ENCODE results near the gene JPT2. TPM values are rescaled to one million over a fixed set of nuclear protein-coding genes. Genes with fewer than 3 reads are reported as not detected.
A peak's percentile ranks its signal among the peaks of the same experiment; 100 is the strongest.

JPT2 gene
- total RNA-seq, 1 donor from 2014 or later: 98.0 TPM

GRCh38 chr16:1640261-1640941, 37.7 kb upstream of the JPT2 start:
- peaks cover 51% of the 10 kb centered on the region for H3K36me3 Mint-ChIP-seq (ENCODE audit: low read depth)
- intact Hi-C loops (cut with micrococcal nuclease): no loop called here
- DNase-seq (ENCODE audit: low spot score): no peak
- H3K4me3 Mint-ChIP-seq (ENCODE audit: low read depth): no peak overlapping the region
- peaks cover under 1% of the 10 kb centered on the region for H3K4me1 Mint-ChIP-seq (ENCODE audit: low read depth)
- H3K27me3 Mint-ChIP-seq (ENCODE audit: low read depth): no peaks in the 10 kb centered on the region
- no peak overlapping the region for H3K27ac Mint-ChIP-seq
- no peaks in the 10 kb centered on the region for H3K9me3 Mint-ChIP-seq

DNA sequence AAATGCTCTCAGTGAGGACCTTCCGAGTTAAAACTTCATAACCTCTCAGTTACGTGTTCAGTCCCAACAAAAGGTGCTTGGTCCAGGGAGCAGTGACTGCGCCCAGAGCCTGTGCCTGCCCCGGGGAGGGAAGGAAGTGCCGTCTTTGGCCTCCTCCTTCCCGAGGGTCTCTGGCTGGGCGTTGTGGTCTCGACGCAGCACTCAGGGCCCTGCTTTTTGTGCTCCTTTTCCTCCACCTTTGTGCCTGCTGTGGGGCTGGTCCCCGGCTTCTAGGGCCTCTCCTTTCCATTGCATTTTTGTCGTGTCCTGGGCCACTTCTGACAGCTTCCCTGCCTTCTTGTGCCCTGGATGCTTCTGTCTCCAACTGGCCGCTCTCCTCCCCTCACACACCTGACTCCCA, 36.8 kb upstream of the JPT2 start:
- Mint-ChIP-seq H3K4me3 (ENCODE audit: low read depth) (no peak overlapping the region), H3K36me3 (ENCODE audit: low read depth) (peaks cover 59% of the 10 kb centered on the region), H3K4me1 (ENCODE audit: low read depth) (peaks cover 9% of the 10 kb centered on the region), H3K9me3 (no peaks in the 10 kb centered on the region), H3K27ac (no peak overlapping the region), H3K27me3 (ENCODE audit: low read depth) (no peaks in the 10 kb centered on the region)
- no peak for DNase-seq (ENCODE audit: low spot score)
- intact Hi-C loops (cut with micrococcal nuclease): no loop called here

GRCh38 chr16:1642148-1642547, 35.9 kb upstream of the JPT2 start:
- H3K27me3 Mint-ChIP-seq (ENCODE audit: low read depth): no peaks in the 10 kb centered on the region
- no peaks in the 10 kb centered on the region for H3K9me3 Mint-ChIP-seq
- H3K4me3 Mint-ChIP-seq (ENCODE audit: low read depth): no peak overlapping the region
- intact Hi-C loops (cut with micrococcal nuclease): no loop called here
- H3K27ac Mint-ChIP-seq: no peak overlapping the region
- H3K36me3 Mint-ChIP-seq (ENCODE audit: low read depth): peaks cover 64% of the 10 kb centered on the region
- no peak for DNase-seq (ENCODE audit: low spot score)
- peaks cover 15% of the 10 kb centered on the region for H3K4me1 Mint-ChIP-seq (ENCODE audit: low read depth)

GRCh38 chr16:1642753-1643152, 35.3 kb upstream of the JPT2 start:
- H3K27me3 Mint-ChIP-seq (ENCODE audit: low read depth): no peaks in the 10 kb centered on the region
- DNase-seq (ENCODE audit: low spot score): no peak
- H3K9me3 Mint-ChIP-seq: no peaks in the 10 kb centered on the region
- H3K27ac Mint-ChIP-seq: no peak overlapping the region
- H3K4me1 Mint-ChIP-seq (ENCODE audit: low read depth): peaks cover 16% of the 10 kb centered on the region
- H3K4me3 Mint-ChIP-seq (ENCODE audit: low read depth): no peak overlapping the region
- intact Hi-C loops (cut with micrococcal nuclease): no loop called here
- H3K36me3 Mint-ChIP-seq (ENCODE audit: low read depth): peaks cover 67% of the 10 kb centered on the region

GRCh38 chr16:1643521-1643920, 34.6 kb upstream of the JPT2 start:
- H3K9me3 Mint-ChIP-seq: no peaks in the 10 kb centered on the region
- intact Hi-C loops (cut with micrococcal nuclease): no loop called here
- H3K36me3 Mint-ChIP-seq (ENCODE audit: low read depth): peaks cover 63% of the 10 kb centered on the region
- H3K4me3 Mint-ChIP-seq (ENCODE audit: low read depth): no peak overlapping the region
- H3K27me3 Mint-ChIP-seq (ENCODE audit: low read depth): no peaks in the 10 kb centered on the region
- DNase-seq (ENCODE audit: low spot score): no peak
- no peak overlapping the region for H3K27ac Mint-ChIP-seq
- peaks cover 18% of the 10 kb centered on the region for H3K4me1 Mint-ChIP-seq (ENCODE audit: low read depth)

DNA sequence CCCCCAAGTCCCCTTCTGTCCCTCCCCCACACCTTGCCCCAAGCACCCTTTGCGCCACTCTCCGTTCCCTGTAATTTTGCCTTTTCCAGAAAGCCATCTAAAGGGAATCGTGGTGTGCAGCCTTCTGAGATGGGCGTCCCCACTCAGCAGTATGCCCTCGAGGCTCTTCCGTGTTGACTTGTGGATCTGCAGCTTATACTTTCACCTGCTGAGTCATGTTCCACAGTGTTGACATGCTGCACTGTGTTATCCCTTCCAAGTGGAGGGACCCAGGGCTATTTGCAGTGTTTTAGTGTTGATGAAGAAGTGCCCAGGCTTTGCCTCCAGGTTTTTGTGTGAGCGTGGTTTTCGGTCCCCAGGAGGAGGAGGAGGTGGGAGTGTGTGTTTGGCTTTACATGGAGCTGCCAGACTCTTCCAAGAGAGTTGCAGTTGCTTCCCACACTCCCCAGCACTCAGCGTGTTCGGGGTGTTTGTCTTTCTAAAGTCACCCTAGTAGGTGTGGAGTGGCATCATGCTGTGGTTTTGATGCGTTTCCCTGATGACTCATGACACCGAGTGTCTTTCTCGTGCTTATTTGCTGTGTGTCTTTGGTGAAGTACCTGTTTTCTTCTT, 32.1 kb upstream of the JPT2 start:
- H3K27ac Mint-ChIP-seq: peak overlapping the region; percentile 81
- no peaks in the 10 kb centered on the region for H3K27me3 Mint-ChIP-seq (ENCODE audit: low read depth)
- peaks cover 22% of the 10 kb centered on the region for H3K4me1 Mint-ChIP-seq (ENCODE audit: low read depth)
- H3K4me3 Mint-ChIP-seq (ENCODE audit: low read depth): no peak overlapping the region
- no peak for DNase-seq (ENCODE audit: low spot score)
- intact Hi-C loops (cut with micrococcal nuclease): no loop called here
- no peaks in the 10 kb centered on the region for H3K9me3 Mint-ChIP-seq
- peaks cover 52% of the 10 kb centered on the region for H3K36me3 Mint-ChIP-seq (ENCODE audit: low read depth)

GRCh38 chr16:1647856-1648255, 30.2 kb upstream of the JPT2 start:
- no peak for DNase-seq (ENCODE audit: low spot score)
- H3K4me3 Mint-ChIP-seq (ENCODE audit: low read depth): no peak overlapping the region
- no peaks in the 10 kb centered on the region for H3K9me3 Mint-ChIP-seq
- peaks cover 53% of the 10 kb centered on the region for H3K36me3 Mint-ChIP-seq (ENCODE audit: low read depth)
- H3K4me1 Mint-ChIP-seq (ENCODE audit: low read depth): peaks cover 22% of the 10 kb centered on the region
- H3K27ac Mint-ChIP-seq: no peak overlapping the region
- intact Hi-C loops (cut with micrococcal nuclease): no loop called here
- H3K27me3 Mint-ChIP-seq (ENCODE audit: low read depth): no peaks in the 10 kb centered on the region

DNA sequence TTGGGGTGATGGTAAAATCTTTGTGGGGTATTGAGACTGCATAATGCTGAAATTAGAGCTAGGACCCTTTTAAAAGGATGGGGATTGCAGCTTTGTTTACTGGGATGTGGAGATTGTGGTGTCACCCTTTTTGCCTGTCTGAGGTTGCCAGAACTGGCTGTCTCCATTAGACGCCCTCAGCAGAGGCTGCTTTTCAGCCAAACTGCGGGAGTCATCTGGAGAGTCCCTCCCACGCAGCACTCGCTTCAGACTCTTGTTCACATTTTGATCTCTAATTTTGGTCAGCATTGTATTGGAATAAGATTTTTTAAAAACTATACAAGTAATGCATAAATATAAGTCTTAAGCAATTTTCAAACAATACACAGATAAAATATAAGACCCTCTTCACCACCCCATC, 27.9 kb upstream of the JPT2 start:
- Mint-ChIP-seq H3K27ac (no peak overlapping the region), H3K4me3 (ENCODE audit: low read depth) (no peak overlapping the region), H3K27me3 (ENCODE audit: low read depth) (no peaks in the 10 kb centered on the region), H3K9me3 (no peaks in the 10 kb centered on the region), H3K36me3 (ENCODE audit: low read depth) (peaks cover 52% of the 10 kb centered on the region), H3K4me1 (ENCODE audit: low read depth) (peaks cover 22% of the 10 kb centered on the region)
- intact Hi-C loops (cut with micrococcal nuclease): no loop called here
- DNase-seq (ENCODE audit: low spot score): no peak

- H3K4me1 Mint-ChIP-seq (ENCODE audit: low read depth): peaks cover 12% of the 10 kb centered on the region
- intact Hi-C loops (cut with micrococcal nuclease): no loop called here
- no peak for DNase-seq (ENCODE audit: low spot score)
- no peaks in the 10 kb centered on the region for H3K27me3 Mint-ChIP-seq (ENCODE audit: low read depth)
- peaks cover 49% of the 10 kb centered on the region for H3K36me3 Mint-ChIP-seq (ENCODE audit: low read depth)
- no peaks in the 10 kb centered on the region for H3K9me3 Mint-ChIP-seq
- no peak overlapping the region for H3K4me3 Mint-ChIP-seq (ENCODE audit: low read depth)
- no peak overlapping the region for H3K27ac Mint-ChIP-seq
These were observed 26.7 kb upstream of the JPT2 start for GRCh38 chr16:1651094-1651973.

DNA sequence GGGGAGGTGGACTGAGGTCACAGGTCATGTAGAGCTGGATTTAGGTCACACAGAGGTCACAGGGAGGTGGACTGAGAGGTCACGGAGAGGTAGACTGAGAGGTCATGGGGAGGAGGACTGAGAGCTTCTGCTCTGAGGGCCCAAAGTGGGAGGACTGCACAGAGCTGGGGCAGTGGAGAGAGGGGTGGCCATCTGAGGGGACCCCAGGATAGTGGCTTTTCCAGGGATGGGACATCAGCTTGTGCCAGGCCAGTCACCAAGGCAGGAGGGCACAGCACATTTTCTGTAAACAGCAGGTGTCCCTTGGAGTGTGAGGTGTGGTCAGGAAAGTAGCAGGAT, 26.1 kb upstream of the JPT2 start:
- no peak overlapping the region for H3K4me3 Mint-ChIP-seq (ENCODE audit: low read depth)
- no peak overlapping the region for H3K27ac Mint-ChIP-seq
- intact Hi-C loops (cut with micrococcal nuclease): no loop called here
- no peak for DNase-seq (ENCODE audit: low spot score)
- no peaks in the 10 kb centered on the region for H3K27me3 Mint-ChIP-seq (ENCODE audit: low read depth)
- no peaks in the 10 kb centered on the region for H3K9me3 Mint-ChIP-seq
- peaks cover 7% of the 10 kb centered on the region for H3K4me1 Mint-ChIP-seq (ENCODE audit: low read depth)
- peaks cover 44% of the 10 kb centered on the region for H3K36me3 Mint-ChIP-seq (ENCODE audit: low read depth)

DNA sequence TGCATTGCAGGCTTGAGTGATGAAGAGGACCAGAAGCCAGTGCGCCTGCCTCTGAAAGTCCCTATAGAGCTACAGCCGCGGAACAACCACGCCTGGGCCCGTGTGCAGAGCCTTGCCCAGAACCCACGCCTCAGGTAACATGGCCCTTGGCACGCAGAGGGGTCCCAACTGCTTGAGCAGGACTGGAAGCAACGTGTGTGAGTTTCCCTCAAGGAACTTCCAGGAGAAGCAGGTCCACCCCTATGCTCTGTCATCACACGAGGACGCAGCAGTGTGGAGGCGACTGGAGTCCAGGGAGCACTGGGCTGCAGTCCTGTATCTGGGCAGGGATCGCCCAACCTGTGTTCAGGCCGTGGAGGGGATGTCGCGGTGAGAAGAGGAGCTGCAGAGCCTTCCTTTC, 25.1 kb upstream of the JPT2 start:
- Mint-ChIP-seq H3K4me3 (ENCODE audit: low read depth) (no peak overlapping the region), H3K4me1 (ENCODE audit: low read depth) (peaks cover 4% of the 10 kb centered on the region), H3K9me3 (no peaks in the 10 kb centered on the region), H3K27me3 (ENCODE audit: low read depth) (no peaks in the 10 kb centered on the region), H3K27ac (no peak overlapping the region), H3K36me3 (ENCODE audit: low read depth) (peaks cover 45% of the 10 kb centered on the region)
- DNase-seq (ENCODE audit: low spot score): no peak
- intact Hi-C loops (cut with micrococcal nuclease): no loop called here

DNA sequence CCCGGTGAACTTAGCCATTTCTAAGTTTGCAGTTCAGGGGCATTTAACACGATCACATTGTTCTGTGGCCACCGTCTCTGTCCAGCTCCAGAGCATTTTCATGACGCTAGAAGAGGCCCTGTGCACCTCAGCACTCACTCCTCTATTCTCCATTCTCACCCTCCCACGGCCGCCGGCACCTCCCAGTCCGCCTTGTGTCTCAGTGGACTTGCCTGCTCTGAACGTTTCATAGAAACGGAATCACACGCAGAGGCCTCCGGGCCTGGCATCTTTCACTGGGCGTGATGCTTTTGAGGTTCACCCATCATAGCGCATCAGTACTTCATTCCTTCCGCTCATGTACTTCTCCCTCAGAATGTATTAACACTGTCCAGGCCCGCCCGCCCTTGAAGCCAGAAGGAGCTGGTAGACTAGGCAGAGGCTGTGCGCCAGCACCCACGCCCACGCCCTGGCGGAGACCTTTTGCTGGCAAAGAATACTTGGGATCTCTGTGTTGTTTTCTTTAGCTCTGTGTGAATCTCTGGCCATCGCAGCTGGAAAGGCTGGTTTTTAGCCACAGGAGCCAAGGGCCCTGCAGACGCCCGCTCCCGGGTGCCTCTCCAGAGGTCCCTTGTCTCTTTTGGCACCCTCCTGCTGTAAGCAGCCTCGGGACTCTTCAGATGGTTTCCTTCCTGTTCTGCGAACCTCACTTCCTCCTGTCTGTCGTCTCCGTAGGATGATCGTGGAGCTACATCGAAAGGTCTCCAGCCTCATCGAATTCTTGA, 23.4 kb upstream of the JPT2 start:
- intact Hi-C loops (cut with micrococcal nuclease): no loop called here
- no peak for DNase-seq (ENCODE audit: low spot score)
- H3K9me3 Mint-ChIP-seq: no peaks in the 10 kb centered on the region
- H3K36me3 Mint-ChIP-seq (ENCODE audit: low read depth): peaks cover 46% of the 10 kb centered on the region
- no peaks in the 10 kb centered on the region for H3K27me3 Mint-ChIP-seq (ENCODE audit: low read depth)
- no peak overlapping the region for H3K4me3 Mint-ChIP-seq (ENCODE audit: low read depth)
- peaks cover 4% of the 10 kb centered on the region for H3K4me1 Mint-ChIP-seq (ENCODE audit: low read depth)
- no peak overlapping the region for H3K27ac Mint-ChIP-seq

Data from activated T-helper 2 cell treated with anti-CD3 and anti-CD28 coated beads, Interferon-gamma antibody, Interleukin-2, Interleukin-4, amounts not matched to agents 10 μg/mL and 5 μg/mL and 100 μg/mL, durations not matched to agents 14 hours and 24 hours and 36 hours (primary cell).